ENCODE results near the gene MCU.
"Not testable (repeated sequence)": the region's sequence is repeated elsewhere in the genome, so short reads cannot be mapped to it uniquely, and the experiment has no call there.

- not testable (repeated sequence) for TF ChIP-seq CTCF (IDR thresholded peaks at IDR 0.05); CHD2 (IDR thresholded peaks at IDR 0.05; ENCODE audit: low read length, partially characterized antibody); MXI1 (IDR thresholded peaks at IDR 0.05; ENCODE audit: low read depth, low read length); RFX5 (IDR thresholded peaks at IDR 0.05; ENCODE audit: low read length); REST (IDR thresholded peaks at IDR 0.05; ENCODE audit: low read depth, low read length)
Observed at GRCh38 chr10:72917803-72918332, 225.9 kb downstream of the MCU start.

Measured in SK-N-SH (cell line).